Endothelial cell of umbilical vein (primary cell): ENCODE results near the gene ARG1. TPM values are rescaled to one million over a fixed set of nuclear protein-coding genes. Genes with fewer than 3 reads are reported as not detected.

Source experiments
- BruUV-seq: library from RNA; stranded (reverse); fragments of 400-500 nt; replicated peaks from 2 replicates; lab custom pipeline; 2021; lab: Mats Ljungman, UMichigan
- CTCF ChIA-PET: fragments of 300-600, 350-600 bp; sonication (Branson Sonifier 250); formaldehyde crosslinking; loops from one replicate; lab custom pipeline; 2021; ENCODE audit warnings: antibody characterized with exemption, inconsistent platforms; lab: Charles Lee
- POLR2A ChIA-PET: fragments of 300-600, 350-600 bp; sonication (Branson Sonifier 250); formaldehyde crosslinking; loops from one replicate; lab custom pipeline; 2021; ENCODE audit warnings: antibody characterized with exemption, inconsistent platforms; lab: Charles Lee
- DNase-seq: peaks from one replicate; pipeline ENCODE4 v3.0.0-alpha.2; 2011; ENCODE audit warnings: low read depth, low spot score
- FAIRE-seq: peaks from 2 replicates; lab custom pipeline; 2011; peaks lifted over from hg19 to GRCh38; lab: Jason Lieb, UNC
- H2AFZ ChIP-seq: 2 replicates; pipeline ENCODE4 v1.6.0; 2012; ENCODE audit warnings: low read depth, low read length, control low read depth, inconsistent platforms
- H3K27ac ChIP-seq: 2 replicates; pipeline ENCODE4 v1.5.1; 2011; ENCODE audit warnings: low read depth, mild to moderate bottlenecking, control low read depth, low read length, moderate library complexity; ENCODE audit not compliant: insufficient read depth
- H3K27me3 ChIP-seq, 2 experiments: 2 replicates each; pipeline versions ENCODE4 v1.6.0 to v1.6.1; 2011; ENCODE audit warnings: low read length in 2 of 2, mixed read lengths in 1 of 2; ENCODE audit not compliant: control insufficient read depth in 2 of 2, insufficient read depth in 2 of 2
- H3K36me3 ChIP-seq, 2 experiments: 2 replicates in 1 of 2; 3 replicates in 1 of 2; pipeline ENCODE4 v1.5.1; 2011; ENCODE audit warnings: low read length in 2 of 2, mild to moderate bottlenecking in 1 of 2, moderate library complexity in 1 of 2; ENCODE audit not compliant: control insufficient read depth in 2 of 2, insufficient read depth in 2 of 2; ENCODE audit errors: extremely low read depth in 1 of 2
- H3K4me1 ChIP-seq: 3 replicates; pipeline ENCODE4 v1.5.1; 2011; ENCODE audit warnings: mild to moderate bottlenecking, low read length; ENCODE audit not compliant: control insufficient read depth, insufficient read depth; ENCODE audit errors: extremely low read depth
- H3K4me2 ChIP-seq: 2 replicates; pipeline ENCODE4 v1.6.1; 2011; ENCODE audit warnings: low read length, control low read depth, mixed read lengths; ENCODE audit not compliant: insufficient read depth
- H3K4me3 ChIP-seq, 3 experiments: fragments of 200-600 bp in 1 of 3; sonication (generic), shearing (Covaris generic) in 1 of 3; replicated peaks in 1 of 3; 2 replicates each; pipeline ENCODE4 v1.5.1; 2011 to 2016; ENCODE audit warnings: control low read depth in 3 of 3, low read length in 3 of 3, mild to moderate bottlenecking in 2 of 3, inconsistent platforms in 1 of 3, low read depth in 1 of 3, moderate library complexity in 1 of 3; ENCODE audit not compliant: insufficient read depth in 1 of 3
- H3K79me2 ChIP-seq: 2 replicates; pipeline ENCODE4 v1.6.0; 2012; ENCODE audit warnings: low read length, inconsistent platforms; ENCODE audit not compliant: control insufficient read depth, insufficient read depth
- H3K9ac ChIP-seq: replicated peaks from 2 replicates; pipeline ENCODE3; 2011; ENCODE audit warnings: low read length, control low read depth; ENCODE audit not compliant: insufficient read depth; ENCODE audit errors: extremely low read depth
- H3K9me1 ChIP-seq: replicated peaks from 3 replicates; pipeline ENCODE4 v1.6.0; 2011; ENCODE audit warnings: mild to moderate bottlenecking, low read length; ENCODE audit not compliant: control insufficient read depth, insufficient read depth; ENCODE audit errors: extremely low read depth
- H3K9me3 ChIP-seq: replicated peaks from 2 replicates; pipeline ENCODE4 v1.5.1; 2012; ENCODE audit warnings: low read length, inconsistent platforms; ENCODE audit not compliant: control insufficient read depth, insufficient read depth
- H4K20me1 ChIP-seq: replicated peaks from 2 replicates; pipeline ENCODE3; 2011; ENCODE audit warnings: mild to moderate bottlenecking, low read length; ENCODE audit not compliant: control insufficient read depth, insufficient read depth; ENCODE audit errors: extremely low read depth
- CTCF ChIP-seq, 2 donors: IDR thresholded peaks; 1 replicate in 1 of 2; 2 replicates in 1 of 2; pipeline ENCODE4 v1.5.1; 2011; ENCODE audit warnings: low read length in 2 of 2, mild to moderate bottlenecking in 2 of 2, moderate library complexity in 2 of 2, control low read depth in 1 of 2, inconsistent platforms in 1 of 2, low read depth in 1 of 2; ENCODE audit not compliant: insufficient read depth in 1 of 2; ENCODE audit errors: extremely low read depth in 1 of 2
- EZH2 ChIP-seq: IDR thresholded peaks from 2 replicates; pipeline ENCODE4 v1.6.1; 2012; ENCODE audit warnings: borderline replicate concordance, low read depth, mild to moderate bottlenecking, moderate library complexity, low read length, inconsistent platforms; ENCODE audit not compliant: severe bottlenecking
- FOS ChIP-seq: IDR thresholded peaks from 2 replicates; pipeline ENCODE4 v1.6.1; 2011; ENCODE audit warnings: mild to moderate bottlenecking, low read length, moderate library complexity, borderline replicate concordance; ENCODE audit not compliant: insufficient read depth
- GATA2 ChIP-seq: IDR thresholded peaks from 2 replicates; pipeline ENCODE4 v1.7.0; 2011; ENCODE audit warnings: low read depth, mild to moderate bottlenecking, moderate library complexity, mixed read lengths, low read length; ENCODE audit not compliant: insufficient read length, insufficient read depth
- JUN ChIP-seq: IDR thresholded peaks from 2 replicates; pipeline ENCODE4 v1.6.1; 2011; ENCODE audit warnings: borderline replicate concordance, low read depth; ENCODE audit not compliant: insufficient read length, insufficient read depth
- MAX ChIP-seq: IDR thresholded peaks from 2 replicates; pipeline ENCODE4 v1.6.1; 2011; ENCODE audit not compliant: insufficient read depth, insufficient read length
- MYC ChIP-seq: IDR thresholded peaks from one replicate; pipeline ENCODE4 v1.6.1; 2011; ENCODE audit warnings: mild to moderate bottlenecking, low read depth, low read length
- POLR2A ChIP-seq: IDR thresholded peaks from 2 replicates; pipeline ENCODE4 v1.6.1; 2012; ENCODE audit warnings: low read depth, mild to moderate bottlenecking, control low read depth, low read length
- POLR2AphosphoS5 ChIP-seq: IDR thresholded peaks from 2 replicates; pipeline ENCODE4 v1.6.1; 2012; ENCODE audit warnings: low read depth, mild to moderate bottlenecking, control low read depth, low read length, moderate library complexity; ENCODE audit not compliant: insufficient read depth
- dilution Hi-C: fragments of 300-500 bp; cut with MboI; formaldehyde crosslinking; loops from one replicate; pipeline ENCODE4 v1.15.0; 2019; ENCODE audit warnings: low sequenced_read_pairs; ENCODE audit not compliant: extremely low pct_ligation_motif_present
- intact Hi-C: fragments of 100-400 bp; cut with micrococcal nuclease; formaldehyde crosslinking; loops from one replicate; pipeline ENCODE4 v1.10.0; 2022
- polyA plus RNA-seq, 4 experiments: library from polyadenylated mRNA; depleted of rRNA in 3 of 4; stranded (reverse) in 3 of 4; unstranded in 1 of 4; fragments of >200 nt; gene quantifications; 2 replicates each; pipeline versions ENCODE4 v1.2.1 to v1.2.3, GENCODE V29; 2011 to 2012; ENCODE audit warnings: missing spikeins in 1 of 4
- total RNA-seq: library from RNA; stranded (reverse); gene quantifications from 2 replicates; pipeline ENCODE4 v1.2.3, GENCODE V29; 2021

The ARG1 gene
- total and polyA plus RNA-seq, 2 donors (not counting 3 experiments of a cell fraction or from before 2014, with no cell fraction given): not detected

- no peak for DNase-seq
- H3K36me3 ChIP-seq: peaks cover 17 to 35% of the 10 kb centered on the region in 2 experiments
- dilution Hi-C loops: no loop called here
- no peak overlapping the region for H3K9ac ChIP-seq
- intact Hi-C loops: no loop called here
- no peaks in the 10 kb centered on the region for H3K9me3 ChIP-seq
- ChIA-PET POLR2A (no interaction called here), CTCF (no interaction called here)
- H3K4me2 ChIP-seq: no peak overlapping the region
- no peak overlapping the region for H3K4me3 ChIP-seq
- no peak overlapping the region for H3K27ac ChIP-seq
- no peaks in the 10 kb centered on the region for H3K4me1 ChIP-seq
- TF ChIP-seq MAX: no peak
- no peak for TF ChIP-seq POLR2A
- TF ChIP-seq EZH2: no peak
- no peak for TF ChIP-seq GATA2
- TF ChIP-seq CTCF (IDR thresholded peaks at IDR 0.05; ENCODE audit: extremely low read depth in 1 of 2, insufficient read depth in 1 of 2, low read depth in 1 of 2, low read length in 2 of 2): no peak
- no peak for TF ChIP-seq FOS
- TF ChIP-seq JUN: no peak
- no peak for TF ChIP-seq POLR2AphosphoS5
- no peak for TF ChIP-seq MYC
- H3K79me2 ChIP-seq: no peaks in the 10 kb centered on the region
- BruUV-seq: no TSS peak
- FAIRE-seq: no peak
- no peaks in the 10 kb centered on the region for H4K20me1 ChIP-seq
- no peaks in the 10 kb centered on the region for H3K27me3 ChIP-seq
- no peaks in the 10 kb centered on the region for H3K9me1 ChIP-seq
- no peak overlapping the region for H2AFZ ChIP-seq
These were observed 42.2 kb downstream of the ARG1 start for GRCh38 chr6:131615275-131615674.
